ENCODE measurements around the gene PCNX4.

The PCNX4 gene

DNA sequence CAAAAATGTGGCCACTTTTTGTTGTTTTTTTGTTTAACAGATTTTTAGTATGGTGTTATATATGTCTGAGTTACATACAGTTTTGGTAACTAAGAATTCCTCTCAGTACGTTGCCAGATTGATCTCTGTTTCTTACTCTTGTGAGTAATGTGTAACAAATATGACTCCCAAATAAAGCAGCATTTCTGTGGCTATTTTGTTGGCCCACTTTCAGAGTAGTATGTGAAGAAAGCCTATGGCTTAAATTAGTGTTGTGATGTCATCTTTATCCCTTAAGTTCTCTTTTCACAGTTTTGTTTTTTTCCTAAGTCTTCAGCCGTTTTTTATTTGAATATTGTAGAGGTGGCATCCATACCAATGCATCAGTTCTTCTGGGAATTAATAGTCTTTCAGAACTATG is 10.7 kb downstream of the PCNX4 start:
- ATAC-seq (no peak), DNase-seq (no peak)

DNA sequence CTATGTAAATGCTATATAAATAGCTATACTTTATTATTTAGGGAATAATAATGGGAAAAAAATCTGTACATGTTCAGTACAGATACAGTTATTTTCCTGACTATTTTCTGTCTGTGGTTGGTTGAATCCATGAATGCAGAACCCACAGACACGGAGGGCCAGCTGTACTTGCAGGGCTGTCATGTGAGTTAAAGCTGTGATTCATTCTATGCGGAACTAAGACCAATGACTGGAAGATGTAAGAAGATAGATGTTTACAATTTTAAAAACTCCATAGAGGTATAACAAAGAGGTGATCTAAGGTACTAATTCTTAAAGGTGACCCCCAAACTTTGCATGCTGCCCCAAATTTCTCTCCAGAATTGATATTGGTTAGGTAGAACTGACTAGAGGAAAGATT is 14.6 kb downstream of the PCNX4 start:
- ATAC-seq = no peak
- no peak for DNase-seq

DNA sequence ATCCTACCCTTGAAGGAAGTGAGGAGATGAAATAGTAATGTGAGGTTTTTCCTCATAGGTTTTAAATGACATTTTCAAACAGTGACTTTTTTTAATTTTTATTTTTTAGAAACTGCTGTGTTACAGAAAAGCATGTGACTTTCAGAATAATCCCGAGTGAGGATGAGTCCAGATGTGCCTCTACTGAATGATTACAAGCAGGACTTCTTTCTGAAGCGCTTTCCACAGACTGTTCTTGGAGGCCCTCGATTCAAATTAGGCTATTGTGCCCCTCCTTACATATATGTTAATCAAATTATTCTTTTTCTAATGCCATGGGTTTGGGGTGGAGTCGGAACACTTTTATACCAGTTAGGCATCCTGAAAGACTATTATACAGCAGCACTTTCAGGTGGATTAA is 15.8 kb downstream of the PCNX4 start:
- DNase-seq (no peak), ATAC-seq (no peak)

DNA sequence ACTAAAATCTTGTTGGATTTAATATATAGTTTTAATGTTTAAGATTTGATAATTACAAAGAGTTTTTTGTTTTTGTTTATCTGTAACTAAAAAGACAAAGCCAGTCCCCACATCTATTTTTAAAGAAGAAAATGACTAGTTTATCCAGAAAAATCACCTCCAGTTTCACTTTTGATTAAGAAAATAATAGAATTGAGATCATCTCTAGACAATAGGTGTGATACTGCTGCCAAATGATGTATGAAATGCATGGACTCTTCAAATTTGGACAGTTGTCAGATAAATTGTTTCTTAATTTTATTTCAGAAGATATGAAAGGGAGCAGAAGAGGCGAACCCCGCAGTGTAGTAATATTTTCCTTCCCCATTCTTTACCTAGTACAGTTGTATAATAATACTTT is 20.0 kb downstream of the PCNX4 start:
- no peak for ATAC-seq

DNA sequence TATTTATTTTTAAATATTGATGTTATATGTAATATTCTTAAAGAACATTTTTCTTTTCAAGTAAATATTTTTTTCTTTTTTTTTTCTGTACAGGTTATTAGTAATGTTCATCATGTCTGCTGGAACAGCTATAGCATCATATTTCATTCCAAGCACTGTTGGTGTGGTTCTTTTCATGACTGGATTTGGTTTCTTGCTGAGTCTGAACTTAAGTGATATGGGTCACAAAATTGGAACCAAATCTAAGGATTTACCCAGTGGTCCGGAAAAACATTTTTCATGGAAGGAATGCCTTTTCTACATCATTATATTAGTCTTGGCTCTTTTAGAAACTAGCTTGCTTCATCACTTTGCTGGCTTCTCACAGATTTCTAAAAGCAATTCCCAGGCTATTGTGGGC is 23.2 kb downstream of the PCNX4 start:
- no peak for DNase-seq
- no peak for ATAC-seq

More for the DNA sequence above, 20.0 kb downstream of the PCNX4 start:
- no peak for DNase-seq

DNA sequence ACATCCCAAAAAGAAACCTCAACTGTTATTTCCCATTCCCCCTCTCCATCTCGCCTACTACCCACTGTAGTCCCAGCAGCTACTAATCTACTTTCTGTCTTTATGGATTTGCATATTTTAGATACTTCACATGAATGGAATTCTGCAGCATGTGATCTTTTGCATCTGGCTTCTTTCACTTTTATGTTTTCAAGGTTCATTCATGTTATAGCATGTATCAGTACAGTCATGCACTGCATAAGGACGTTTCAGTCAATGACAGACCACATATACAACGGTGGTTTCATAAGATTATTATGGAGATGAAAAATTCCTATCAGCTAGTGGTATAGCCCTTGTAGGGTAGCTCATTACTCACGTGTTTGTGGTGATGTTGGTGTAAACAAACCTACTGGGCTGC is 24.5 kb downstream of the PCNX4 start:
- DNase-seq (no peak), ATAC-seq (no peak)

DNA sequence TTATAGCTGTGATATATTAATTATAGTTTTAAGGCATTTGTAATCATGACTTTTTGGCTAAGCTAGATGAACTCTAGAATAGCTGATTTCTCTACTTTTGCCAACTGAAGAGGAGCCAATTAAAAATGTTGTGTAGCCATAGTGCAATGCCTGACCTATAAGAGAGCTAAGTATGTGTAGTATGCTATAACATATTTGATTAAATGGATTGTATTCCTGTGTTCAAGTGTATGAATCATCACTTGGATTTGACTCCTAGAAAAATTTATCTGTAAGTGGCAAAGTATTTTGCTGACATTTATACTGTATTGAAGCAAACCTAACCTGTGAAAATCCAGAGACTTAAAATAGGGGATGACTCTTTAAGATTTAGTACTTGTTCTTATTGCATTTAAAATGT is 34.2 kb downstream of the PCNX4 start:
- ATAC-seq (no peak), DNase-seq (no peak)

DNA sequence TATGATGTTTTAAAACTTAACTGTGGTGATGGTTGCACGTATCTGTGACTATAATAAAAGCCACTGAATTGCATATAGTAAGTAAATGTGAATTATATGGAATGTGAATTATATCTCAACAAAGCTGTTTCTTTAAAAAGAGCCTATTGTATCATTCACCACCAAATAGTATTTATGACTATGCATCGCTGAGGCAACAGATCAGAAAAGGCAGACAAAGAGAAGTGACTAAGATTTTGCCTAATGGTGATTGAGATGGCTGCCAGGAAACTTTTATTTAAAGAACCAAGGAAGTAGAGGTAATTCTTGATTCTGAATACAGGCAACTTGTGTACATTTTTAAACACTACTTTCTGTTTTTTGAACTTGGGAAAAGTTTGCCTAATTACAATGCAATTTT is 41.8 kb downstream of the PCNX4 start:
- ATAC-seq = no peak

DNA sequence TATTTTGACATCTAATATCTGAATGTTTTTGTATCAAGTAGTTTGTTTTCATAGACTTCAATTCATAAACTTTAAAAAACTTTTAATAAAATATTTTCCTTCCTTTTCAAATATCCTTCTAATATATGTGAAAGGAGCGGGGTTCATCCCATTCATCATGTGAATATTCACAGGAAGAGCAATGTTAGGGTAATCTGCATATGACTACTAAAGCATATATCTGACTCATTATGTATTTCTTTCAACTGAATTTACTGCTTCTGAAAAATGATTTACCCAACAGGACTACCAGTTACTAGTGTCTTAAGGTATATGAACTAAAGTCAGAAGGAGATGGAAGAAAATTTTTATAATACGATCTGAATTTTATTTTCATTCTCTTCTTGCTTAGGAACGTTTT is 43.0 kb downstream of the PCNX4 start:
- DNase-seq (no peak), ATAC-seq (no peak)

More for the DNA sequence above, 41.8 kb downstream of the PCNX4 start:
- DNase-seq = no peak

DNA sequence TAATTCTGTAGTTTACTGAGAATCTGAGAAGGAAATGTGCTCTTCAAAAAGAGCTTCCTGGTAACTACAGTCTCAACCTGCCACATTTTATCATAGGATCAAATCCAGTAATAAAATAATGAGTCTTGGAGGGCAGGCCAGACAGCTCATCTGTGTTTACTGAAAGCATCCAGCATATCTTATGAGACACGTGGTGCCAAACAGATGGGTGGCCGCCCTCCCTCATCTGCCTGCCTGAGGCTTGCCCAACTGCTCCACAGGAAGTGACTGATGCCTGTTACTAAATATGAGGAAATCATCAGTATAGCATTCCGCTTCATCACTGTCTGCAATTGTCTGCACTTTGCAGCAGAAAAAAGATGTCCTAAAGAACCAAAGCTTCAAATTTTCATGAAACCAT is 60.0 kb downstream of the PCNX4 start:
- ATAC-seq = peak; percentile 98
- DNase-seq = peak; percentile 67

DNA sequence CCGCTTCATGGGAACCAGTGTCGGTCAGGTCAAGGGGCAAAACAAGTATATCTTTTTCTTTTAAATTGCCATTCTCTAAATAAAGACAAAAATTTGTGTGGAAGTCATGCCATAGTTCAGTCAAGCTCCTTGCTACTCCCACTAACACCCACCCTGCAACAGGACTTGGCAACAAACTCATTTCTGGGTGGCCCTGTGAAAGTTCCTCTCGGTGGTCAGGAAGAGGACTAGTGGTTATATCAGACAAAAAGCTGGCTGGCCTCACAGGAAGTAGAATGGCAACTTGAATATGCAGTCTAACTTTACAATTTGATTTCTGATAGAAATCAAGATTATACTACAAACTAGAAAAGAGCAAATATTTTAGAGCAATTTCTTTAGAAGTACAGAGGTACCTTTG is 62.3 kb downstream of the PCNX4 start:
- DNase-seq = no peak
- no peak for ATAC-seq

DNA sequence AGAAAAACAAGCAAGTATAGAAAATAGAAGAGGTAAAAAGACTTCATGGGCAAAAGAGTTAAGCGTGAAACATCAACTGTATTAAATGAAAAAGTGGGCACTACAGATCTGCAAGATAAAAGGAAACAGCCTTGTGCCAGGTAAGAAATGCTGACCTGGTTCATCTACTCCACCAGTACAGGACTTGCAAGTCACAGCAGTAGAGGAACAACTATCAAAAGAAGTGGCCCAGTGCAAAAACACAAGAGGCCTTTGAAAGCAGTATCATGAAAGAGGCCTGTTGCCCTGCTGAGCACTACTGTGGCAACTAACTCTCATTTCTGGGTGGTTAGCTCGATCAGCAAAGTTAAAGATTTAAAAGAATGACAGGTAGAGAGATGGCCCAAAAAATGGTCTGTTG is 62.9 kb downstream of the PCNX4 start:
- no peak for ATAC-seq
- DNase-seq = no peak

DNA sequence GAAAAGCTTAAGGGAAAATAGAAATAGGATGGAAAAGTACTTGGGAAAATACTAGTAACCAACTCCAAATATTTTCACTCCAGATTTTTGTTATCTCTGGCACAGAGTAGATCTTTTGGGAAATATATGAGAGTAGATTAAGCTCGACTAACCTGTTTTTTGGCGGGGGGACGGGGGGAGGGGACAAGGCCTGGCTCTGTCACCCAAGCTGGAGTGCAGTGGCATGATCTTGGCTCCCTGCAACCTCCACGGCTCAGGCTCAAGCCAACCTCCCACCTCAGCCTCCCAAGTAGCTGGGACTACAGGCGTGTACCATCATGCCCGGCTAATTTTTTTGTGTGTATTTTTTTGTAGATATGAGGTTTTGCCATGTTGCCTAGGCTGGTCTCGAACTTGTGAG is 68.7 kb downstream of the PCNX4 start:
- ATAC-seq (no peak), DNase-seq (no peak)

DNA sequence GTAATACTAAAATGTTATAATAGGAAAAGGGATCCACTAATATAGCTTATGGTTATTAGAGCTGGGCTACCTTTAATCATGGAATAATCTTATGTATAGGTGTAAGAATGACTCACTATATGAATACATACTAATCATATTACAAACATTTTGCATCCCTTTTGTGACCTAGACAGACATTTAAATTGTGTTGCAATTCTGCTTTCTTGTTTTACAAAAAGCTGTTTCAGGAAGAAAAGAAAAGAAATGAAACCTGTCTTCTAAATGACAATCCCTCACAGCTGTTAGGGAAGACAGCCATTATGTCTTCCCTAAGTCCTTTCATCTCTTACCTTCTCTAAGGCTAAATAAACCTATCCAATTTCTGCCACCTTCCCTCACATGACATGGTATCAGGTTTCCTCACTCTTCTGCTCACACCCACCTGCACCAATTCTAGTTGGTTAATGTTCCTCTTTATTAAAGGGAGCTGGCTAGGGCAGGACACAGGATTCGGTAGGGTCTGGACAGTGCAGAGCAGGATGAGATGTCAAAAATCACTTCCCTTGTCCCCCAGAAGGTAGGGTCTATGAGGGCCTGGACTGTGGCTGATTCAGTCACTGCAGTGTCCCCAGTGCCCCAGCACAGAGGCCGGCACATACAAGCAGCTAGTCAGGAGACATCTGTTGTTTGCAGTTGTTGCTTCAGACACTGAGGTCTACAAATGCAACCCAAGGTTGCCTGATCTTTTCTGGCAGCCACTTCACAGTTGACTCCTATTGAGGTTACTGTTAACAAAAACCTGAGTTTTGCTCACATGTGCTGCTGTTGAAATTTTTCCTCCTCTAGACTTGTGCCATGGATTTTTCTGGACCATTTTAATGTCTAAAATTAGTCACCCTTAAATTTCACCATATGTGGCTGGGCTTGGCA is 69.7 kb downstream of the PCNX4 start:
- DNase-seq = no peak
- no peak for ATAC-seq

DNA sequence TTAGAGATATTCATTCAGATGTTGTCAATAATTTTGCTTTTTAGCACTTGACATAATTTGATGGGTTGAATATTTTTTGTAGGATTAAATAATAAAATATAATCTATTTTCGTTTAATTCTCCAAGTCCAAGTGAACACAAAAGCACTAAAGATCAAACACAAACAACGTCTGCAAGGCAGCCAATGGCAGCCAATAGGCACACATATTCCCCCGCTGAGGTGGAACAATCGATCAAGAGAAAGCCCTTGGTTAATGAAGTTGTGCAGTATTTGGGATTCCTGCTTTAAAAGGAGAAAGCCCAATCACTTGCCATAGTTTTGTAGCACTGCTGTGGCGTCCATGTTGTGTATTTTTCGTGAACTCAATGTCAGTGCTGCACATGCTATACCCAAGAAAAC is 72.0 kb downstream of the PCNX4 start:
- DNase-seq (no peak), ATAC-seq (no peak)

DNA sequence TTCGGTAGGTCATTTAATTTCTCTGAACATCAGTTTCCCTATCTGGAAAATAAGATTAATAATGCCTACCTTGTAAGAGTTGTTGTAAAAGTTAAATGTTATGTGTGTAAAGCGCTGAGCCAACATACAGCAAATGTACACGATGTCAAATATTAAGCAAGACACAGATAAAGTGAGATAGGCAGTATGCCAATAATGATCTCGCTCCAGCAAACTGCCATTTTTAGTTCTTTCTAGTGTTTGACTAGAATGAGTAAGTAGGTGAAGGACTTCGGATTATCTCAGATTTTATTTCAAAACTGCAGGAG is 72.6 kb downstream of the PCNX4 start:
- DNase-seq (no peak), ATAC-seq (no peak)

DNA sequence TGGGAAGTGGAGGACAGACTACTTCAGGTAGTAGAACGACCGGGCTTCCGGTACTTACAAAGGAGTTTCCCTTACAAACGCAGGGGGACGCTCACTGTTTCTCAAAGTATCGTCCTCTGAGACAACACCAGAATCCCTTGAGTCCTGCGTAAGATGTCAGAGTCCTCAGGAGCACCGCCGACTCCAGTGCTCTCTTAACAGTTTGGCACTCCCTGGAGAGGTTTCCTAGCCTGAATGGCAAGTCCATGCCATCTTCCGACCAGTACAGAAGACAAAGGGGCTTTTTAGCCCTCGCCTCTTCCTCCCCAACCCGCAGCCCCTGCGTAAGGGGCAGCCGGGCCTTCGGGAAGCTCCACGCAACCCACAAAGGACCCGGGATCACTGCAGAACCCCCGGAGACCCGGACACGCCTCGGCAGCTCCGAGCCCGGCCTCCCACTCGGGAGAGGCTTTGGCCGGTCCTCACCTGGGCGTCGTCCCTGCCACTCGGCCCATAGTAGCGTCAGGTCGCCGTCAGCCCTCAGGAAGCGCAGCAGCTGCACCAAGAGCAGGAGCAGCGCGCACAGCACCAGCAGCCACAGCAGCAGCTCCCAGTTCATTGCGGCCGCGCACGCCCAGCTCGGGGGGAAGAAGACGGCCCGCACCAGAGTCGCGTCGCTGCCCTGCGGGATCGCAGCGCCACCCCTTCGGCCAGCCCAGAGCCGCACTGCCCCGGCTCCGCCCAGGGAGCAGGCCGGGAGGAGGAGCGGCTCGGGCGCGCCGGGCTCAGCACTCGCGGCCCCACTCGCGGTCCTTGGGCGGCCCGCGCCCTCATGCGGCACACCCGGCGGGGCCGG is 73.2 kb downstream of the PCNX4 start, which contains the start of gene DHRS7:
Gene DHRS7, minus strand, starts transcription at position 687 of the 835 bp plus-strand sequence. Its CDS starts 89 bp downstream, at position 598.
- ATAC-seq (peak; percentile 96), DNase-seq (peak; percentile 79)

DNA sequence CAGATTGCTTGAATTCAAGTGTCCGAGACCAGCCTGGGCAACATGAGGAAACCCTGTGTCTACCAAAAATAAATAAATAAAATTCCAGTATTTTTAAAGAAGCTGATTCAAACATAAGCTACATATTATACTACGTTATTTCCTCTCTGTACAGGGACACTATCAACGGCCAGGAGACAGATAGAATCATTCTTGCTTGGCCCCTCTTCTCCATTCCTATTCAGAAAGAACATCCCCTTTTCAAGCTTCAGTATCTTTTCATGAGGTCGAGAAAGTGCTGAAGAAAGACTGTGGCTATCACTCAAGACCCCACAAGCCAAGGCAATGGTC is 73.8 kb downstream of the PCNX4 start:
- DNase-seq = no peak
- peak; percentile 2 for ATAC-seq

DNA sequence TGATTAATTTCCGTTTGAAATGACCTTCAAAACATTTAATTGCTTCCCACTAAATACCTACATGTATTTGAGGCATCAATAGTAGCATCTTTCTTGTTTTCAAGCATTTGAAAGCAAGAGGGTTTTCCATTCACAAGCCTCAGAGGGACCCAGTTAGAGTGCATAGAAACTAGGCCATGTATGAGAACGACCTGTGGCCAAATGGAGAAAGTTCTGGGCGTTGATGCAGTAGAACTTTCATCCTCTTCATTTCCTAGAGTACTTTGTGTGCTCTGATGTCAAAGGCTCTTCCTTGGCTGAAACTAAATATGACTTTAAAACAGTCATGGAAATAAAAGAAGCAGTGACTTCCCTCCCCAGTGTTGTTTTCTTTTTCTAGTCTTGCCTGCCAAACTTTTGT is 74.4 kb downstream of the PCNX4 start:
- ATAC-seq (no peak), DNase-seq (no peak)

DNA sequence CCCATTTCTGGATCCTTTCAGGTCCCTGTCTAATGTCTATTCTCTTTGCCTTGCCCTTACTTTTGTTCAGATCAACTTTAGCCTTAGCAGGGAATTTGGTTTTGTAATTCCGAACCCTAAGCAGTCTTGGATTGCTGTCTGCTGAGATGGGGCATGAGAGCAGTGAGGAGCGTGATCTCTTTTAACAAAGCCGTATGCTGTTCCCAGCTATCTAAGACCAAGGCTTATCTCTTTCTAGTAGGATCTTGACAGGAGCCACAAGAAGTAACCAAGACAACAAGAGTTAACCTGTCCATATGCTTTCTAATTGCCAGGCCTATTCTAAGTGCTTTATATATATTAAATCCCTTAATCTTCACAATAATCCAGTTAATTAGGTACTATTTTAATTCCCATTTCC is 78.0 kb downstream of the PCNX4 start:
- no peak for DNase-seq
- ATAC-seq = no peak

DNA sequence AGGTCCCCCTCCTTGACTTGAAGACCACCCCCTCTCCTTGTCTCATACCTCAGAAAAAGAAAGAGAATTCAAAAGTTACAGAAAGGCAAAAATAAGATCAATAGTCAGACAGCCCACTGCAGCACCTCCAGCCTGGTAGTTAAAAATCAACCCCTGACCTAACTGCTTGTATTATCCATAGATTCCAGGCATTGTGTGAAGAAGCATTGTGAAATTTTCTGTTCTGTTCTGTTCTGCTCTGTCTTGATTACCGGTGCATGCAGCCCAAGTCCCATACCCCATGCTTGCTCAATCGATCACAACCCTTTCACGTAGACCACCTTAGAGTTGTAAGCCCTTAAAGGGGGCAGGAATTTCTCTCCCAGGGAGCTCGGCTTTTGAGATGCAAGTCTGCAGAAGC is 79.2 kb downstream of the PCNX4 start:
- DNase-seq (no peak), ATAC-seq (no peak)

DNA sequence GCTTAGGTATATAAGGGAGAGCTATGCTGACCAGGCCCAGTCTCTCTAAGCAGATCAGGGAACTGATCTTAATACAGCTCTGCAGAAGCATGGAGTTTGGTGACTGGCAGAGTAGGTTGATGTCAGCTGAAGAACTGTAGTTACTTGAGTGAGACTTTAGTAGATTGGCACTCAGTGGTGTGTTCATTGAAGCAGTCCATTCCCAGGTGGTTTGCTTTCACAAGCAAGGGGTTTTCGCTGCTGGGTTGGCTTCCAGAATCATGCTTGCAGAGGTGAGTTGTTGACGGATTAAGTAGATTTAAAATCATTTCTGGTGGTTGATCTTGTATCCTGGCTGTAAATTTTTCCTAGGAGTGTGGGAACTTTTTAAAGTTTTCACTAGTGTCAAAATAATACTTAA is 80.0 kb downstream of the PCNX4 start:
- no peak for ATAC-seq
- no peak for DNase-seq

DNA sequence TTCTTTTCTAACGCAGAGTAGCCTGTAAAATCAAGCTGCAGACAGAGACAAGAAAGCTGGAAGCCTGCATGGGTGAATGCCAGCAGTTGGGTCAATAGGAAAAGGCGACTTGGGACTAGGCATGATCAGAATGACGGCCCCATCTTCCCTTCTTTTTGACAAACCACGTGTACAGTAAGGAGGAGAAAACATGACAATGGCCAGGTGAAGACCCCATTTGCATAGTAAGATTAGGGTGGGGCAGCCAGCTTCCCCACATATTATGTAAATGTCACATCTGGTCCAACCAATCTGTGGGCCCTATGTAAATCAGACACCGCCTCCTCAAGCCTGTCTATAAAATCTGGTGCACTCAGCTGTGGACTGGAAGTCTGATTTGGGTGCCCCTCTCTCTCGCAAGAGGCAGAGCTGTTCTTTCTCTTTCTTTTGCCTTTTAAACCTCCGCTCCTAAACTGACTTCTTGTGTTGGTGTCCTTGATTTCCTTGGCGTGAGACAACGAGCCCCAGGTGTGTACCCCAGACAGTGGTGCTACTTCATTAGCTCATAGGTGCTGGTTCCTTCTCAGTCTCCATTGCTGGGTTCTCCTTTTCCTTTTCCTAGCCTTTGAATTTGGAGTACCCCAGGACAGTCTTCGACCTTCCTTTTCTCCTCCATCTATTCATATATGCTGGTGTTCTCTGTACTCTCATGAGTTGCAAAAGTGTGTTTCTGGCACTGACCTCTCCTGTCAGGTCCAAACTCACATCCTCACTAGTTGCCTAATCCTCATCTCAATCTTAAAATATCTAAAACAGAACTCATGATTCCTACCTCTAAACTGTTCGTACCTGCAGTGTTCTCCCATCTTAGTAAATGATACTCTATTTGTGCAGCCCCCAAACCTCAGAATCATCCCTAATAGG is 82.9 kb downstream of the PCNX4 start:
- no peak for DNase-seq
- no peak for ATAC-seq

Measured in stimulated activated naive CD8-positive, alpha-beta T cell treated with anti-CD3 and anti-CD28 coated beads, Interleukin-15, Interleukin-2, amounts not matched to agents 100 U/mL and 50 U/mL, for 24 hours (primary cell).